SK-N-SH (cell line): ENCODE results near the gene SLIT1. TPM values are rescaled to one million over a fixed set of nuclear protein-coding genes. Genes with fewer than 3 reads are reported as not detected.

Source experiments
- CTCF ChIA-PET: fragments of 300-600, 350-600 bp; formaldehyde crosslinking; extraction: SDS; loops from one replicate; lab custom pipeline; 2021; lab: Yijun Ruan, JAX
- POLR2A ChIA-PET: fragments of 350-600 bp; sonication (Branson Sonifier 250); formaldehyde crosslinking; extraction: SDS; loops from one replicate; lab custom pipeline; 2020; ENCODE audit warnings: antibody characterized with exemption, inconsistent platforms; lab: Yijun Ruan, JAX
- DNase-seq: peaks from one replicate; pipeline ENCODE4 v3.0.0; 2012
- H2AFZ ChIP-seq: fragments of 200-600 bp; sonication (generic); 2 replicates; pipeline ENCODE4 v1.8.1; 2016; ENCODE audit warnings: antibody characterized with exemption, mild to moderate bottlenecking, low read depth
- H3F3A ChIP-seq: fragments of 200-600 bp; sonication (generic); replicated peaks from 2 replicates; pipeline ENCODE3; 2016; ENCODE audit warnings: antibody characterized with exemption, mild to moderate bottlenecking; ENCODE audit not compliant: insufficient read depth
- H3K27ac ChIP-seq, 2 experiments: fragments of 200-500 bp in 1 of 2; fragments of 200-600 bp in 1 of 2; sonication (Bioruptor generic) in 1 of 2; sonication (generic), shearing (Covaris generic) in 1 of 2; 2 replicates each; pipeline versions ENCODE4 v1.5.1 to v1.6.1; 2014 to 2016; ENCODE audit warnings: low read depth in 2 of 2, inconsistent platforms in 1 of 2, low read length in 1 of 2, mild to moderate bottlenecking in 1 of 2, mixed read lengths in 1 of 2
- H3K27me3 ChIP-seq: fragments of 200-600 bp; sonication (generic), shearing (Covaris generic); 2 replicates; pipeline ENCODE4 v1.6.1; 2016; ENCODE audit warnings: mixed run types; ENCODE audit not compliant: insufficient read depth
- H3K36me3 ChIP-seq, 2 experiments: fragments of 200-500 bp in 1 of 2; fragments of 200-600 bp in 1 of 2; sonication (Bioruptor generic) in 1 of 2; sonication (generic) in 1 of 2; replicated peaks in 1 of 2; 2 replicates each; pipeline versions ENCODE3 to v1.5.1; 2014 to 2016; ENCODE audit warnings: low read length in 1 of 2, mild to moderate bottlenecking in 1 of 2; ENCODE audit not compliant: insufficient read depth in 2 of 2, control insufficient read depth in 1 of 2
- H3K4me1 ChIP-seq, 2 experiments: fragments of 200-500 bp in 1 of 2; fragments of 200-600 bp in 1 of 2; sonication (Bioruptor generic) in 1 of 2; sonication (generic), shearing (Covaris generic) in 1 of 2; 2 replicates each; pipeline versions ENCODE4 v1.5.1 to v1.6.1; 2014 to 2016; ENCODE audit warnings: low read depth in 1 of 2, low read length in 1 of 2, mixed run types in 1 of 2; ENCODE audit not compliant: insufficient read depth in 2 of 2, control insufficient read depth in 1 of 2
- H3K4me2 ChIP-seq: fragments of 200-600 bp; sonication (generic), shearing (Covaris generic); 2 replicates; pipeline ENCODE4 v1.6.1; 2017; ENCODE audit warnings: mixed run types
- H3K4me3 ChIP-seq, 2 experiments: fragments of 200-500 bp in 1 of 2; fragments of 200-600 bp in 1 of 2; sonication (Bioruptor generic) in 1 of 2; sonication (generic), shearing (Covaris generic) in 1 of 2; 2 replicates each; pipeline versions ENCODE4 v1.5.1 to v1.8.1; 2014 to 2016; ENCODE audit warnings: low read depth in 2 of 2, inconsistent platforms in 1 of 2, low read length in 1 of 2, mild to moderate bottlenecking in 1 of 2, mixed read lengths in 1 of 2, moderate library complexity in 1 of 2
- H3K79me2 ChIP-seq: fragments of 200-600 bp; sonication (generic); 2 replicates; pipeline ENCODE4 v1.8.1; 2017; ENCODE audit warnings: mild to moderate bottlenecking; ENCODE audit not compliant: insufficient read depth
- H3K9ac ChIP-seq: fragments of 200-600 bp; sonication (generic); 2 replicates; pipeline ENCODE4 v1.6.1; 2017; ENCODE audit warnings: mixed run types
- H3K9me2 ChIP-seq: fragments of 200-600 bp; sonication (generic); 2 replicates; pipeline ENCODE4 v1.6.1; 2017; ENCODE audit warnings: mixed run types
- H3K9me3 ChIP-seq: fragments of 200-600 bp; sonication (generic); 2 replicates; pipeline ENCODE4 v1.6.1; 2017; ENCODE audit warnings: mixed run types, mild to moderate bottlenecking, moderate library complexity
- H4K20me1 ChIP-seq: fragments of 200-600 bp; sonication (generic); 2 replicates; pipeline ENCODE4 v1.6.1; 2017; ENCODE audit warnings: mild to moderate bottlenecking, mixed run types; ENCODE audit not compliant: insufficient read depth
- CHD2 ChIP-seq: fragments of 150-350 bp; IDR thresholded peaks from 2 replicates; pipeline ENCODE4 v1.6.1; 2018; ENCODE audit warnings: low read length; ENCODE audit not compliant: partially characterized antibody
- EP300 ChIP-seq, 2 experiments: IDR thresholded peaks; 2 replicates each; pipeline versions ENCODE4 v1.4.0 to v1.6.1; 2012; ENCODE audit warnings: borderline replicate concordance in 1 of 2, low read depth in 1 of 2, low read length in 1 of 2
- FOXJ3 ChIP-seq: sonication (generic); formaldehyde crosslinking; IDR thresholded peaks from 2 replicates; pipeline ENCODE4 v1.5.1; 2020; ENCODE audit warnings: mild to moderate bottlenecking, missing genetic modification reagents
- FOXM1 ChIP-seq: IDR thresholded peaks from 2 replicates; pipeline ENCODE4 v1.4.0; 2012; ENCODE audit warnings: low read depth, mild to moderate bottlenecking
- NFIC ChIP-seq: IDR thresholded peaks from 2 replicates; pipeline ENCODE4 v1.4.0; 2012; ENCODE audit warnings: borderline replicate concordance
- POLR2AphosphoS5 ChIP-seq: IDR thresholded peaks from 2 replicates; pipeline ENCODE4 v1.6.1; 2012; ENCODE audit warnings: low read depth, low read length
- RFX5 ChIP-seq: IDR thresholded peaks from 2 replicates; pipeline ENCODE4 v1.6.1; 2012; ENCODE audit warnings: mild to moderate bottlenecking, improper control_type of control experiment, low read length
- SIN3A ChIP-seq: IDR thresholded peaks from 2 replicates; pipeline ENCODE4 v1.6.1; 2012; ENCODE audit warnings: low read depth, mild to moderate bottlenecking, low read length, moderate library complexity, borderline replicate concordance
- SMC3 ChIP-seq: IDR thresholded peaks from 2 replicates; pipeline ENCODE4 v1.6.1; 2012; ENCODE audit warnings: low read depth, low read length, improper control_type of control experiment
- TEAD4 ChIP-seq: IDR thresholded peaks from 2 replicates; pipeline ENCODE4 v1.4.0; 2012; ENCODE audit warnings: mild to moderate bottlenecking, borderline replicate concordance; ENCODE audit not compliant: insufficient read depth
- WGBS: methylation state at CpG from one replicate; pipeline ENCODE4 v1.1.6; 2017; ENCODE audit warnings: low lambda C conversion rate; 5-methylcytosine and 5-hydroxymethylcytosine counted together
- polyA plus RNA-seq, 3 experiments: library from polyadenylated mRNA; depleted of rRNA; stranded (reverse); fragments of >200 nt; gene quantifications; 2 replicates each; pipeline ENCODE4 v1.2.3, GENCODE V29; 2012
- TF ChIP-seq, protein P1 (sequence below): fragments of 200-600 bp; sonication (generic); IDR thresholded peaks from 2 replicates; pipeline ENCODE4 v1.6.1; 2017; ENCODE audit warnings: antibody characterized with exemption, mild to moderate bottlenecking, moderate library complexity
- TF ChIP-seq, protein P2 (sequence below): IDR thresholded peaks from 2 replicates; pipeline ENCODE4; 2012
- TF ChIP-seq, protein P3 (sequence below): fragments of 150-350 bp; IDR thresholded peaks from 2 replicates; pipeline ENCODE4 v1.6.1; 2016; ENCODE audit warnings: mild to moderate bottlenecking, low read depth, low read length

SLIT1 gene
- polyA plus RNA-seq, 1 of the 3 experiments (the other 2 are of a cell fraction) = 0.05 TPM

DNA sequence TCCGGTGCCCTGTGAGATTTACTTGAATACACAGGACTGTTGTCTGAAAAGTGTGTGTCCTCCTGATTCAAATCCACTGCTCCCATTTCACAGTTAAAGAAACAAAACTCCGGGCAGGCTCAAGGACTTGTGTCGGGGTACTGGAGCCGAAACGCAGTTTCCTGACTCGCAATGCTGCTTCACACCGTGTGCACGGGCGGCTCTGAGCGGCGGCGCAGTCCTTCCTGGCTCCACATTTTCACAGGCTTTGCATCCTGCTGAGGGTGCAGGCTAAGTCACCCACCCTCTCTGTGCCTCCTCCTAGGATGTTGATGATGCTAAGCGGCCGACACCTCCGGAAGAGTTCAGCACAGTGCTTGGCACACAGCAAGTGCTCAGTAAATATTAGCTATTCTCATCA, 65.4 kb downstream of the SLIT1 start:
- ChIA-PET POLR2A (no interaction called here), CTCF (interaction anchor here (0.6 to 3.0 kb wide), 7 partner anchors 14 to 90 kb away, joined by 3 to 14 read pairs (median 5); no protein-coding TSS in a partner anchor)
- Histone ChIP-seq H3K27ac (no peak overlapping the region), H3K79me2 (no peaks in the 10 kb centered on the region), H3K9me2 (no peaks in the 10 kb centered on the region), H2AFZ (no peak overlapping the region), H3K9ac (no peak overlapping the region), H3F3A (no peaks in the 10 kb centered on the region), H3K4me3 (no peak overlapping the region), H3K27me3 (no peaks in the 10 kb centered on the region; the same call in 1 of the 2 replicates), H3K36me3 (no peaks in the 10 kb centered on the region), H3K4me2 (no peak overlapping the region), H3K4me1 (peaks cover 0 to 13% of the 10 kb centered on the region in 2 experiments; a peak in 1 of 4 replicates)
- no peak for DNase-seq
- WGBS = 82% methylated on average over 14 of the region's 15 CpGs
- TF ChIP-seq FOXJ3 (CRISPR knock-in tag) (no peak), POLR2AphosphoS5 (no peak), RFX5 (no peak), CHD2 (no peak), NFIC (no peak), SMC3 (no peak), FOXM1 (no peak), SIN3A (no peak), EP300 (IDR thresholded peaks at IDR 0.05; ENCODE audit: borderline replicate concordance in 1 of 2, low read depth in 1 of 2, low read length in 1 of 2) (no peak), TEAD4 (no peak)
- TF ChIP-seq, protein P1, sequence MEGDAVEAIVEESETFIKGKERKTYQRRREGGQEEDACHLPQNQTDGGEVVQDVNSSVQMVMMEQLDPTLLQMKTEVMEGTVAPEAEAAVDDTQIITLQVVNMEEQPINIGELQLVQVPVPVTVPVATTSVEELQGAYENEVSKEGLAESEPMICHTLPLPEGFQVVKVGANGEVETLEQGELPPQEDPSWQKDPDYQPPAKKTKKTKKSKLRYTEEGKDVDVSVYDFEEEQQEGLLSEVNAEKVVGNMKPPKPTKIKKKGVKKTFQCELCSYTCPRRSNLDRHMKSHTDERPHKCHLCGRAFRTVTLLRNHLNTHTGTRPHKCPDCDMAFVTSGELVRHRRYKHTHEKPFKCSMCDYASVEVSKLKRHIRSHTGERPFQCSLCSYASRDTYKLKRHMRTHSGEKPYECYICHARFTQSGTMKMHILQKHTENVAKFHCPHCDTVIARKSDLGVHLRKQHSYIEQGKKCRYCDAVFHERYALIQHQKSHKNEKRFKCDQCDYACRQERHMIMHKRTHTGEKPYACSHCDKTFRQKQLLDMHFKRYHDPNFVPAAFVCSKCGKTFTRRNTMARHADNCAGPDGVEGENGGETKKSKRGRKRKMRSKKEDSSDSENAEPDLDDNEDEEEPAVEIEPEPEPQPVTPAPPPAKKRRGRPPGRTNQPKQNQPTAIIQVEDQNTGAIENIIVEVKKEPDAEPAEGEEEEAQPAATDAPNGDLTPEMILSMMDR = no peak
- TF ChIP-seq, protein P2, sequence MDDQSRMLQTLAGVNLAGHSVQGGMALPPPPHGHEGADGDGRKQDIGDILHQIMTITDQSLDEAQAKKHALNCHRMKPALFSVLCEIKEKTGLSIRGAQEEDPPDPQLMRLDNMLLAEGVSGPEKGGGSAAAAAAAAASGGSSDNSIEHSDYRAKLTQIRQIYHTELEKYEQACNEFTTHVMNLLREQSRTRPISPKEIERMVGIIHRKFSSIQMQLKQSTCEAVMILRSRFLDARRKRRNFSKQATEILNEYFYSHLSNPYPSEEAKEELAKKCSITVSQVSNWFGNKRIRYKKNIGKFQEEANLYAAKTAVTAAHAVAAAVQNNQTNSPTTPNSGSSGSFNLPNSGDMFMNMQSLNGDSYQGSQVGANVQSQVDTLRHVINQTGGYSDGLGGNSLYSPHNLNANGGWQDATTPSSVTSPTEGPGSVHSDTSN = no peak
- TF ChIP-seq, protein P3, sequence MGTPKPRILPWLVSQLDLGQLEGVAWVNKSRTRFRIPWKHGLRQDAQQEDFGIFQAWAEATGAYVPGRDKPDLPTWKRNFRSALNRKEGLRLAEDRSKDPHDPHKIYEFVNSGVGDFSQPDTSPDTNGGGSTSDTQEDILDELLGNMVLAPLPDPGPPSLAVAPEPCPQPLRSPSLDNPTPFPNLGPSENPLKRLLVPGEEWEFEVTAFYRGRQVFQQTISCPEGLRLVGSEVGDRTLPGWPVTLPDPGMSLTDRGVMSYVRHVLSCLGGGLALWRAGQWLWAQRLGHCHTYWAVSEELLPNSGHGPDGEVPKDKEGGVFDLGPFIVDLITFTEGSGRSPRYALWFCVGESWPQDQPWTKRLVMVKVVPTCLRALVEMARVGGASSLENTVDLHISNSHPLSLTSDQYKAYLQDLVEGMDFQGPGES = no peak
- TF ChIP-seq, all 33 proteins: peak for 0
- H4K20me1 ChIP-seq = no peaks in the 10 kb centered on the region
- no peaks in the 10 kb centered on the region for H3K9me3 ChIP-seq
